Measurements from ENCODE around the gene BCL7A. TPM values are rescaled to one million over a fixed set of nuclear protein-coding genes. Genes with fewer than 3 reads are reported as not detected.
"Not testable (repeated sequence)": the region's sequence is repeated elsewhere in the genome, so short reads cannot be mapped to it uniquely, and the experiment has no call there.

The BCL7A gene
- polyA plus RNA-seq, 3 donors: 1.1 to 8.7 (median 3.1) TPM

DNA sequence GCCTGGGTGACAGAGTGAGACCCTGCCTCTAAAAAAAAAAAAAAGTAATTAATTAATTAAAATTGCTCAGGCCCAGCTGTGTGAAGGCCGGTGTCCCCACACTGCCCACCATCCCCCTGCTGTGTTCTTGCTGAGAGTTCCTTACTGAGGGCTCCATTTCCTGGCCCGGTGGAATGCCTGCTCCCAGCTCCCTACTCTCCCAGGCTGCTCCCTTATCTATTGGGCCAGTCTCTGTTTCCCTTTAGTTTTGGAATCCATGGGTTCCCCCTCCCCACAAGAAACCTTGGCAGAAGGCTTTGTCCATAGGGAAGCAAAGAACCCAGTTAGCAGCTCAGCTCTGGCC, 75.9 kb downstream of the BCL7A start:
- 20 to 51% (median 25%) methylated on average over 2 of the region's 2 CpGs for WGBS, 3 donors
- H3K27ac ChIP-seq (ENCODE audit: low read depth, low read length): no peak overlapping the region

DNA sequence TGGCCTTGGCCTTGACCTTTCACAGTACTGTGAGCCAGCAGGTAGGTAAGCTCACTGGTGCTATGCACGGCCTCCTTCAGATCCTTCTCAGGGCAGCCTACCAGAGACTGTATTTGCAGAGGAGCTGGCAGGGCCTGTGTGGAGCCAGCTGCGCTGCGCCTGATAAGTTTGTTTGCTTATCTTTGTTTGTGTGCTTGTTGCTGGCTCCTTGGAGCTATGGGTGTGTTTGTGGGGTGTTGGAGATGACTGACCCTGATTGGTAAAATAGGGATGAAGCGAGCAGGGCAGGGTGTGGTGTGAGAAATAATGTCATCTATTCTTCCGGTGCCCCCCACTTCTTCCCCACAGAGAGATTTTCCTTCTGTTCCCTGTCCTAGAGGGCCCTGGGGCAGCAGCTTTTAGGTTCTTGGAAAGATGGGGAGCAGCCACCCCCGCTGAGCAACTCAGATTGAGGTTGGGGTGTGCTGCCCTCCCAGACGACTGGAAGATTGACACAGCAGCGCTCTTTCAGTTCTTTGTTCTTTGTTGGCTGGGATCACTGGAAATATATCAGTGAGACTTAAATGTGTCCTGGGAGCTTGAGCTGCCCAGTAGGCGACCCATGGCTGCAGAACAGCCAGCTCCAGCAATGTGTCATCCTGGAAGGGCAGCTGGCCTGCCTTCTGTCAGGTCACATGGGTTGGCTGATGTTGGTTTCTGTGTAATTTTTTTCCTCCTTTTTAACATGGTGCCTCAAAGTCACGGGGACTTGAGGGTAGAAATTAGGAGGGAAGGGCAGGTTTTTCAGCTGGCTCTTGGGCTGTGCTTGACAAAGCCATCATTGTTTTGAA, 76.5 kb downstream of the BCL7A start:
- 13 to 48% (median 42%) methylated on average over 10 of the region's 10 CpGs for WGBS, 3 donors
- H3K27ac ChIP-seq (ENCODE audit: low read depth, low read length): no peak overlapping the region

DNA sequence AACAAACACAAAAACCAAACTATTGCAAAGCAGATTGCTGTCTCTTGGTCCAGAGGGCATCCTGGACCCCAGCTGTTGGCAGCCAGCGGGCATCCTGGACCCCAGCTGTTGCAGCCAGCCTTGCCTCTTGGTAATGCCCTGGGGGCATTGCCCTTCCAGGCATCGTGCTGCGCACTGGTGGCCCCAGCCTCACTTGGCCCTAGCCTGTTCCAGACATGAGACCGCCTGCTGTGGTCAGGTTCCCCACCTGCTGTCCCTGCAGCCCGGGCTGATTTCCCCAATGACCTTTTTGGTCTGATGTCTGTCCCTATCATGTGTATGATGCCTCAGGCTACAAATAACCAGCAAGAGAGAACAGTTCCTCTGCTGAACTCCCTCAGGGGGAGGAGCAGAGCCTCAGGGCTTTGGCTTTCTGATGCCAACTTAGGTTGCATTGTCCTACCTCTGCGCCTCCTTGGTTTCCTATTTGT, 77.6 kb downstream of the BCL7A start:
- 86 to 89% (median 87%) methylated on average over 6 of the region's 6 CpGs for WGBS, 3 donors
- H3K27ac ChIP-seq (ENCODE audit: low read depth, low read length): no peak overlapping the region

DNA sequence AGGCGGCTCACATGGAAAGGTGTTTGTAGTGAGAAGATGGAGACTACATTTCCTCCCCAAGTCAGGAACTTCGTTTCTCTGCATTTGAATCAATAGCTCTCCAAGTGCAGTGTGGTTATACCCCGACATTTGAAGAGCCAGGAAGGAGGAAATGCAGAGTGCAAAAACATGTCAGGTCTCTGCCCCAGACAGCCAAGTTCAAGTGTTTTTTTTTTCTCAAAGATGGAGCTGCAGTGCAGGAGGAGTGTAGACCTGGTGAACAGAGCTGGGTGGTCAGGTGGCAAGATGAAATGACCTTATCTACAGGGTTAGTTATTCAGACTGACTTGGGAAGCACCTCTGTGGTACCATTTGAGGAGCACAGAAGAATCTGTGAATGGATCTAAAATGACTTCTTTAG, 78.2 kb downstream of the BCL7A start:
- H3K27ac ChIP-seq (ENCODE audit: low read depth, low read length): no peak overlapping the region
- 39 to 40% (median 40%) methylated on average over 3 of the region's 3 CpGs for WGBS, 3 donors

DNA sequence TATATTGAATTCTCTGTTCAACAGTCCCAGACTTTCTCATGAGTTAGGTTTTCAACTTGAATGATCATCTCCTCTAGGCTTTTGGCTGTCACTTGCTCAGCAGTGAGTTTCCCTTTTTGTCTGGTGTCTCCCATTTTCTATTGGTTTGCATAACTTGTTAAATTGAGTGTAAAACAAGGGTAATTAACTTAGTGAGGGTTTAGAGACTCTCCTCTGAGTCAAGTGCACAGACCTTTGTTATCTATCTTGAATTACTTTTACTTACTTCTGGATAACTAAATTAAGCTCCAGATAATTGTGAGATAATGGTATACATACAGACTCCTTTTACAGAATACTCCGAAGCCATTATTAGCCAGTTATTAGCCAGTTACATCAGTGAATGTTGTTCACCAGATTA, 78.9 kb downstream of the BCL7A start:
- WGBS, 3 donors: 42 to 97% (median 84%) methylated on average over 1 of the region's 1 CpG
- H3K27ac ChIP-seq (ENCODE audit: low read depth, low read length): no peak overlapping the region

DNA sequence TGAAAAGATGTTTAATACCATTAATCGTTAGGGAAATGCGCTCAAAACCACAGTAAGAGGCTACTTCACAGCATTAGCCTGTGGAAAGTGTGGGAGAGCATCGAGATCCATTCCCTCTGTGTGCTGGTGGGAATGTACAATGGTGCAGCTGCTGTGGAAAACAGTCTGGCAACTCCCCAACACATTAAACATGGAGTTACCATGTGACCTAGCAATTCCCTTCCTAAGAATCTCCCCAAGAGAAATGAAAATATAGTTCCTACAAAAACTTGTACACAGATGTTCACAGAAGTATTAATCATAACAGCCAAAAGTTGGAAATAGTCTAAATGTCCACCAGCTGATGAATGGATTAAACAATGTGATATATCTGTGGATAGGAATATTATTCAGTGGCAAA, 80.6 kb downstream of the BCL7A start:
- 58 to 74% (median 61%) methylated on average over 3 of the region's 3 CpGs for WGBS, 3 donors
- H3K27ac ChIP-seq (ENCODE audit: low read depth, low read length): no peak overlapping the region

DNA sequence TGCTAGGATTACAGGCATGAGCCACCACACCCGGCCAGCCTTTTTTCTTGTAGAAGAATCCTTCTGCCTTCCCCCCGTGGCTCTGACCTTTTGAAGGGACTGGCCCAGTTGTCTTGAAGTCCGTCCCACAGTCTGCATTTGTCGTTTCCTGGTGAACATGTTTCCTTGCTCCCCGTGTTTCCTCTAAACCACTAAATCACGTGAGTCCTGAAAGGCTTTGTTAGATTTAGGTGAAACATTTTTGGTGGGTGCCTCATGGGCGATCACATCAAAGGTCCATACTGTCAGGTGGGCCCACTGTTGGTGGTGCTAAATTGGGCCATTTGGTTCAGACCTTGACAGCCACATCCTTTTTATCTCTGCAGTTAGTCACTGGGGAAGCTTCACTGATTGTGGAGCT, 83.2 kb downstream of the BCL7A start:
- H3K27ac ChIP-seq (ENCODE audit: low read depth, low read length): no peak overlapping the region
- 33 to 57% (median 40%) methylated on average over 7 of the region's 7 CpGs for WGBS, 3 donors

DNA sequence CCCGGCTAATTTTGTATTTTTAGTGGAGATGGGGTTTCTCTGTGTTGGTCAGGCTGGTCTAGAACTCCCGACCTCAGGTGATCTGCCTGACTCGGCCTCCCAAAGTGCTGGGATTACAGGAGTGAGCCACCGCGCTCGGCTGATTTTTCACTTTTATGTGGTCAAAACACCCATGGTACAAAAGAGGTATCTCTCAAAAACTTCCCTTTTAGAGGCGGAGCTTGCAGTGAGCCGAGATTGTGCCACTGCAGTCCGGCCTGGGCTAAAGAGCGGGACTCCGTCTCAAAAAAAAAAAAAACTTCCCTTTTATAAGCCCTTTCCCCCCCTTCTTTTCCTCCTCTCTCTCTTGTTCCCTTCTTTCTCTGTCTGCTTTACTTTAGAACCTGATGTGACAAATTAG, 83.8 kb downstream of the BCL7A start:
- WGBS, 3 donors: 56 to 71% (median 66%) methylated on average over 11 of the region's 11 CpGs
- not testable (repeated sequence) for H3K27ac ChIP-seq (ENCODE audit: low read depth, low read length)

DNA sequence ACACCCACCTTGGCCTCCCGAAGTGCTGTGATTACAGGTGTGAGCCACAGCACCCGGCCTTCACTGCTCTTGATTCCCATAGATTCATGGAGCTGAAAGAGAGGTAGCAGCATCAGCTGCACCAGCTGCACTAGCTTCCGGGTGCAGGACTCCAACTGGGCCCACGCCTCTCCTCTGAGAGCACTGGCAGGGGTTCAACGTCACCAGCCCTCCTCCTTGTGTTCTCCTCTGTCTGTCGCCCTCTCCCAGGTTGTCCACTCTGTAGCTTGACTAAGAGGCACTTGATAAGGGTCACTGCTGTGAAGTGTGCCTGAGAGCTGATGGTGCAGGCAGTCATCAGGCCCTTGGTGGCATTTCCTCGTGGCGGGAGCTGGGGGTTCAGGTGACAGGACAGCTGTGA, 85.2 kb downstream of the BCL7A start:
- WGBS, 3 donors: 41 to 84% (median 79%) methylated on average over 8 of the region's 8 CpGs
- no peak overlapping the region for H3K27ac ChIP-seq (ENCODE audit: low read depth, low read length)

DNA sequence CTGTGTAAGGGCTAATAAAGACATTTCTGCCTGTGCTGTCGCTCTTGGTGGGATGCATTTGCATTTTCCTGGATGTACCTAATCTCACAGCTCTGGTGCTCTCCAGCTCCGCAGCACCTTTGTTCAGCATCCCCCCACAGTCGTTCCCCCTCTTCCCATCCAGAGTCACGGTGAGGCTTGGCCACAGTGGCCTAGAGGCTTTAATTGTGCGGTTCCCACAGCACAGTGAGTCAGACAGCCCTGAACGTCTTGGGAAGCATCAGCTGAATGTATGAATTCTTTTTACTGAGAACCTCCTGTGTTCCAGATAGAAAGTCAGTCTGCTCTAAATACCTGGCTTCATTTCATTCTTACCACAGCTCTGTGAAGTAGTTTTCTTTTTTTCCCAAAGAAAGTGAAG, 85.6 kb downstream of the BCL7A start:
- 52 to 83% (median 75%) methylated on average over 6 of the region's 6 CpGs for WGBS, 3 donors
- H3K27ac ChIP-seq (ENCODE audit: low read depth, low read length): no peak overlapping the region

DNA sequence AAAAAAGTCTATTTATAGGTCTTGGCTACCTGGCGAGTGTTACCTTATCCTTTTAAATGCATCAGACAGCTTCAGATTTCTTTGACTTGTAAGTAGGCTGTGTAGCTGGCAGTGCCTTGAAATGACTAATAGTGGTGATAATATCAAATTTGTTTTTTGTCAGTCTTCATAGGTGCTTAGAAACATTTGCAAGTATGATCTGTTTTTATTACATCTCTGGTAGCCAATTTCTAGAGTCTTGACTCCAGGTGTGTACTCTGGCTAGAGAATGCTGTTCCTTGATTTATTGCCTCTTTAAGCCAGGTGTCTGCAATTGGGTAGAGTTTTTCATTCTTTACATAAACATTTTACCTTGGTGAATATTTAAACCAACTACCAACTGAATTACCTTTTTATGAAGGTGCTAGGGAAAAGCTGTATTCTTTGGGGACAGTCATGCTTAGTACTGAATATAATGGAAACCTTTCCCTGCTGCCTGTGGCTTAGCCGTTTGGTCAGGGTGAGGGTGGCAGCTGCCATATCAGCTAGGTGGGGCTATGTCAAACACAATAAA, 89.5 kb downstream of the BCL7A start:
- WGBS, 3 donors: 25 to 78% (median 70%) methylated on average over 2 of the region's 2 CpGs
- no peak overlapping the region for H3K27ac ChIP-seq (ENCODE audit: low read depth, low read length)

Other genes starting within 250 kb of the BCL7A start
- 1 to 10 TPM; 2.3 to 4.3 (median 3.3) TPM for gene RHOF, start 228.2 kb upstream of the BCL7A start, polyA plus RNA-seq
- gene SETD1B, start 217.9 kb upstream of the BCL7A start, polyA plus RNA-seq: 10 to 100 TPM in 2 of 3 donors, 1 to 10 TPM in 1; 5.7 to 11.1 (median 10.6) TPM
- 1 to 10 TPM in 2 of 3 donors, under 1 TPM in 1; 0.91 to 4.5 (median 3.5) TPM for gene HPD, start 163.0 kb upstream of the BCL7A start, polyA plus RNA-seq
- 10 to 100 TPM; 68.6 to 95.9 (median 77.6) TPM for gene PSMD9, start 133.1 kb upstream of the BCL7A start, polyA plus RNA-seq
- gene CFAP251, start 103.3 kb upstream of the BCL7A start, polyA plus RNA-seq: 1 to 10 TPM in 1 of 3 donors, under 1 TPM in 2; 0.46 to 1.2 (median 0.79) TPM
- 10 to 100 TPM; 20.8 to 33.2 (median 30.7) TPM for gene MLXIP, start 56.9 kb downstream of the BCL7A start, polyA plus RNA-seq
- not detected for gene IL31, start 152.3 kb downstream of the BCL7A start, polyA plus RNA-seq
- under 1 TPM in 2 of 3 donors, not detected in 1; 0.22 to 0.33 TPM for gene LRRC43, start 161.2 kb downstream of the BCL7A start, polyA plus RNA-seq
- under 1 TPM in 2 of 3 donors, not detected in 1; 0.56 to 0.59 TPM for gene B3GNT4, start 181.8 kb downstream of the BCL7A start, polyA plus RNA-seq
- gene DIABLO, start 204.2 kb downstream of the BCL7A start, polyA plus RNA-seq: 10 to 100 TPM; 29.9 to 35.0 (median 32.5) TPM
- 1 to 10 TPM; 4.7 to 7.9 (median 5.1) TPM for gene VPS33A, start 244.6 kb downstream of the BCL7A start, polyA plus RNA-seq